CD4-positive, alpha-beta T cell (primary cell): ENCODE measurements around the gene SLC27A4. TPM values are rescaled to one million over a fixed set of nuclear protein-coding genes. Genes with fewer than 3 reads are reported as not detected.

Source experiments
- ATAC-seq: fragments of 200-7000 bp; cut with Tn5 transposase; one replicate; pipeline ENCODE4 v1.10.0; 2022; ENCODE audit warnings: mild to moderate bottlenecking; ENCODE audit not compliant: poor library complexity
- CTCF ChIA-PET: fragments of 350-600 bp; sonication (Branson Sonifier 250); formaldehyde crosslinking; loops from one replicate; lab custom pipeline; 2021; ENCODE audit warnings: antibody characterized with exemption, inconsistent platforms; lab: Charles Lee
- POLR2A ChIA-PET: fragments of 350-600 bp; sonication (Branson Sonifier 250); formaldehyde crosslinking; loops from one replicate; lab custom pipeline; 2021; ENCODE audit warnings: antibody characterized with exemption, inconsistent platforms; lab: Charles Lee
- DNase-seq, 14 experiments: peaks; one replicate each; pipeline ENCODE4 v3.0.0-alpha.2; 2013 to 2020; ENCODE audit warnings: mixed read lengths in 2 of 14
- H3K27ac ChIP-seq, 2 donors: one replicate each; pipeline versions ENCODE4 v1.5.1 to v1.7.0; 2013; ENCODE audit warnings: low read length in 2 of 2, low read depth in 1 of 2, mild to moderate bottlenecking in 1 of 2
- H3K27me3 ChIP-seq, 2 experiments: 1 replicate in 1 of 2; 2 replicates in 1 of 2; pipeline versions ENCODE4 v1.6.1 to v1.7.0; 2013; ENCODE audit warnings: low read length in 2 of 2, control low read depth in 1 of 2, mild to moderate bottlenecking in 1 of 2, moderate library complexity in 1 of 2; ENCODE audit not compliant: insufficient read depth in 2 of 2, control insufficient read depth in 1 of 2
- H3K36me3 ChIP-seq: one replicate; pipeline ENCODE4 v1.6.1; 2013; ENCODE audit warnings: low read length, control low read depth; ENCODE audit not compliant: insufficient read depth
- H3K4me1 ChIP-seq: one replicate; pipeline ENCODE4 v1.6.1; 2013; ENCODE audit warnings: low read length, control low read depth; ENCODE audit not compliant: insufficient read depth
- H3K4me3 ChIP-seq: one replicate; pipeline ENCODE4 v1.5.1; 2013; ENCODE audit warnings: mild to moderate bottlenecking, low read length, moderate library complexity
- H3K9me3 ChIP-seq, 2 experiments: 1 replicate in 1 of 2; 2 replicates in 1 of 2; pipeline versions ENCODE4 v1.6.1 to v1.7.0; 2013; ENCODE audit warnings: low read length in 2 of 2, mild to moderate bottlenecking in 2 of 2, control low read depth in 1 of 2, moderate library complexity in 1 of 2; ENCODE audit not compliant: control insufficient read depth in 1 of 2, insufficient read depth in 1 of 2
- H3K27ac Mint-ChIP-seq: one replicate; pipeline ENCODE4 v1.8.0; 2020; ENCODE audit warnings: mixed read lengths
- H3K27me3 Mint-ChIP-seq: one replicate; pipeline ENCODE4 v1.8.0; 2021; ENCODE audit warnings: mixed read lengths
- H3K36me3 Mint-ChIP-seq: one replicate; pipeline ENCODE4 v1.8.0; 2021; ENCODE audit warnings: low read depth, mixed read lengths
- H3K4me1 Mint-ChIP-seq: one replicate; pipeline ENCODE4 v1.8.0; 2021; ENCODE audit warnings: low read depth, mixed read lengths
- H3K4me3 Mint-ChIP-seq: one replicate; pipeline ENCODE4 v1.8.0; 2020; ENCODE audit warnings: mild to moderate bottlenecking, mixed read lengths
- H3K9me3 Mint-ChIP-seq: one replicate; pipeline ENCODE4 v1.8.0; 2020; ENCODE audit warnings: mixed read lengths
- CTCF ChIP-seq: fragments of 200-600 bp; IDR thresholded peaks from one replicate; pipeline ENCODE4 v1.8.0; 2022; ENCODE audit warnings: antibody characterized with exemption, mild to moderate bottlenecking
- intact Hi-C, 2 experiments: fragments of 100-400 bp; cut with DNase I in 1 of 2; cut with micrococcal nuclease in 1 of 2; formaldehyde crosslinking; loops; one replicate each; pipeline versions ENCODE4 v1.15.1 to v1.9.0; 2023 to 2025; cut with DNase I, micrococcal nuclease
- total RNA-seq, 174 experiments: library from RNA in 2 of 174; stranded (reverse) in 2 of 174; gene quantifications; one replicate each; pipeline ENCODE4 v1.2.3 and lab custom pipeline; 2021 to 2026

SLC27A4 gene
- total RNA-seq, 2 experiments from 2014 or later = 2.2 to 3.1 TPM

DNA sequence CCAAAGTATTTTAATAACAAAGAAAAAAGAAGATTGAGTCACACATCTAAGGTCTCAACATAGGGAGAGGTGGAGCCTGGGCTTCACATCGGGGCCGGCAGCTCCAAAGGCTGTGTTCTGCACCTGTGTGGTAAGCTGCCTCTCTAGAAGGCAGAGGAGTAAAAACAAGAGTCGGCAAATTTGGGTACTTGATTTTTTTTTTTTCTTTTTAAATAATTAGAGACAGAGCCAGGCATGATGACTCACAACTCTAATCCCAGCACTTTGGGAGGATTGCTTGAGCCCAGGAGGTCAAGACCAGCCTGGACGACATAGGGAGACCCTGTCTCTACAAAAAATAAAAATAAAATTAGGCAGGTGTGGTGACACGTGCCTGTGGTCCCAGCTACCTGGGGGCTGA, 35.5 kb downstream of the SLC27A4 start:
- Histone ChIP-seq H3K27ac (no peak overlapping the region), H3K9me3 (no peaks in the 10 kb centered on the region), H3K36me3 (peaks cover 52% of the 10 kb centered on the region), H3K4me1 (peaks cover 13% of the 10 kb centered on the region), H3K27me3 (no peaks in the 10 kb centered on the region), H3K4me3 (no peak overlapping the region)
- ATAC-seq (no peak), DNase-seq (no peak)
- Mint-ChIP-seq H3K36me3 (peaks cover 71% of the 10 kb centered on the region), H3K4me1 (peaks cover 26% of the 10 kb centered on the region), H3K27ac (no peak overlapping the region), H3K4me3 (no peak overlapping the region), H3K27me3 (no peaks in the 10 kb centered on the region), H3K9me3 (no peaks in the 10 kb centered on the region)
- ChIA-PET POLR2A (no interaction called here), CTCF (interaction anchor here (1.4 kb wide), 1 partner anchor 14 kb away, joined by 4 read pairs; no protein-coding TSS in a partner anchor)
- no peak for TF ChIP-seq CTCF
- intact Hi-C loops = no loop called here

DNA sequence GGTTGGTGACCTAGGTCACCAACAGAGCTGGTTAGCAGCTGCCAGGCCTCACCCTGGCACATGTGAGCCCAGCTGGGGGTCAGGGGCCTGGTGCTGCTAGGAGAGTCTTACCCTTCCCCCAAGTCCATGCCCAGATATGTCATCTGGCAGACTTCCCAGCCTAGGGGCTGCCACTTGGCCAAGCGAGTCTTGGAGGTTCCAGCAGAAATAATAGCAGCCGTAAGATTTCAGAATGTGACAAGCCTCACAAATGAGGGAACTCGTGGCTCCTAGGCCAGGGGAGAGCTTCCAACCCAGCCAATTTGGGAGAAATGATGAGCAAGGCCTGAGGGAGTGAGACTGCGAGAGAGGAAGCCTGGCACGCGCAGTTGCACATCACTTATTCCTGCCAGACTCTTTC, 41.9 kb downstream of the SLC27A4 start:
- Histone ChIP-seq H3K27me3 (no peaks in the 10 kb centered on the region), H3K9me3 (no peaks in the 10 kb centered on the region), H3K36me3 (peaks cover 79% of the 10 kb centered on the region), H3K4me1 (no peaks in the 10 kb centered on the region), H3K4me3 (no peak overlapping the region), H3K27ac (no peak overlapping the region)
- peaks cover 61% of the 10 kb centered on the region for H3K36me3 Mint-ChIP-seq
- ChIA-PET POLR2A (no interaction called here), CTCF (no interaction called here)
- ATAC-seq (no peak), DNase-seq (no peak)
- no peak overlapping the region for H3K4me3 Mint-ChIP-seq
- H3K4me1 Mint-ChIP-seq = no peaks in the 10 kb centered on the region
- no peak overlapping the region for H3K27ac Mint-ChIP-seq
- H3K9me3 Mint-ChIP-seq = no peaks in the 10 kb centered on the region
- intact Hi-C loops = no loop called here
- no peaks in the 10 kb centered on the region for H3K27me3 Mint-ChIP-seq
- no peak for TF ChIP-seq CTCF

DNA sequence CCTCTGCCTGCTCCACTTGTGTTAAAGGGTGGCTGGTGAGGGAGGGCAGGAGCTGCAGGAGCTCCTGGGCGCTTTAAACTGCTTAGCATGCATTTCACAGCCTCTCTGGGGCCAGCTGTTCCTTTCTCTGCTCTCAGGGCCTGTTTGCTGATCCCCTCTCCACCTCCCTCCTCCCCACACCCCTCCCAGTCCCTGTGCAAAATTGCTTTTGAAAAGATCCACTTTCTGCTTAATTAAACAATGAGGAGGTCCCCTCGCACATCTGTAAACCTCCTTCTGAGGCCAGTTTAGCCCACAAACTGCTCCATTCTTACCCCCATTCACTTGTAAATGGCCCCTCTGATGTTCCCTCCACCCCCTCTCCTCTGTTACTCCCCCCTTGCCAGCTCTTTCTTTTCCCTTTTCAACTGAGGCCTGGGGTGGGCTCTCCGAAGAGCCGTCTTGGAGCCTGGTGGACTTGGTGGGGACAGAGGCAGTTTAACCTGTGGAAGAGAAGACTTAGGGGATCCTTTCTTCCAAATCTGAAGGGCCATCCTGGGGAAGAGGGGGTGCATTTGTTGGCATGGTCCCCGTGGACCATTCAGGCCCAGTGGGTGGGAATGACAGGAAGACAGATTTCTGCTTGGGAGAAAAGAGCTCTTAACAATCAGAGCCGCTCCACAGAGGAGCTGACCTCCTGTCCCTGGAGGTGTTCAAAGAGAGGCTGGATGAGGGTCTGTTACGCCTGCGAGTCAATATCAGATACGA, 42.9 kb downstream of the SLC27A4 start:
- TF ChIP-seq CTCF = no peak
- ATAC-seq (no peak), DNase-seq (no peak)
- H3K27me3 Mint-ChIP-seq = no peaks in the 10 kb centered on the region
- Histone ChIP-seq H3K27me3 (no peaks in the 10 kb centered on the region), H3K4me1 (no peaks in the 10 kb centered on the region), H3K27ac (no peak overlapping the region), H3K9me3 (no peaks in the 10 kb centered on the region), H3K36me3 (peaks cover 79% of the 10 kb centered on the region), H3K4me3 (no peak overlapping the region)
- no peak overlapping the region for H3K4me3 Mint-ChIP-seq
- H3K9me3 Mint-ChIP-seq = no peaks in the 10 kb centered on the region
- H3K27ac Mint-ChIP-seq = no peak overlapping the region
- CTCF ChIA-PET = no interaction called here
- peaks cover 65% of the 10 kb centered on the region for H3K36me3 Mint-ChIP-seq
- POLR2A ChIA-PET = no interaction called here
- H3K4me1 Mint-ChIP-seq = no peaks in the 10 kb centered on the region
- intact Hi-C loops = no loop called here
